ENCODE results near the gene PHC2. TPM values are rescaled to one million over a fixed set of nuclear protein-coding genes. Genes with fewer than 3 reads are reported as not detected.

PHC2 gene
- total RNA-seq: 144 and 162 TPM in 2 replicates

- no peak for DNase-seq (ENCODE audit: extremely low read depth, low read depth, low spot score)
Observed at GRCh38 chr1:33430692-33431593, at the start of gene PHC2. Gene PHC2 (minus strand): TSS chr1:33431095. CDS start chr1:33375539, 55,556 bp downstream.

DNA sequence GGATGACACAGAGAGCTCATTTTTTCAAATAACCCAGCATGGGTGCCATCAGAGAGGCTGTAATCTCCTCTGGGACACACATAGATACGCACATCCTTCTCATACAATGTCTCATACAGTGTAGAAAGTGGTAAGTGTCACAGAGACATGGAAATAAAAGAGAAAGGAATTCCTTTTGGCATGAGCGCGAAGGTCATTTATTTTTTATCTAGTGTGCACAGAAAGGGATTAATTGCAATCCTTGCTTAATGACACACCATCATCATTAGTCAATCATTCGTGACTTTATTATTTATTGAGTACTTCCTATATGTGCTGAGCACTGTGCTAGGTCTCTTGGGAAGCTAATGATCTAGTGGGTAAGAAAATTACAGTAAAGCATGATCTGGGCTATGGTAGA, 46.6 kb upstream of the PHC2 start:
- DNase-seq (ENCODE audit: extremely low read depth, low read depth, low spot score): no peak

DNA sequence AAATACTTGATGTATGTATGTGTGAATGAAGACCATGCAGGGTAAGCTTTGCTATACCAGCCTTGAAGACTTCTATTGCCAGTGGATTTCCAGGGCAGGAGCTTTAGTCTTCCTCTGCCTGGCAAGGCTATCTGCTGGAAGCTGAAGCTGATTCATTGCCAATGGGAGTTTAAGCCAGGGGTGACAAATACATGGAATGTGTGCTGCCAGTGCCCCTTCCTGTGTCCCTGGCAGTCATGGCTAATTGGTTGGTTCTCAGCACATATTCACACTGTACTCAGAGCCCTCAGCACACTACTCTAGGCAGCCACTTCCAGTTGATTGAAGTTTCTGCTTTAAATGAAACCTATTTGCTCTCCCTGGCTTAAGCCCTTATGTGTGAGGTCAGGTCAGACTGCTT, 43.0 kb upstream of the PHC2 start:
- no peak for DNase-seq (ENCODE audit: extremely low read depth, low read depth, low spot score)

DNA sequence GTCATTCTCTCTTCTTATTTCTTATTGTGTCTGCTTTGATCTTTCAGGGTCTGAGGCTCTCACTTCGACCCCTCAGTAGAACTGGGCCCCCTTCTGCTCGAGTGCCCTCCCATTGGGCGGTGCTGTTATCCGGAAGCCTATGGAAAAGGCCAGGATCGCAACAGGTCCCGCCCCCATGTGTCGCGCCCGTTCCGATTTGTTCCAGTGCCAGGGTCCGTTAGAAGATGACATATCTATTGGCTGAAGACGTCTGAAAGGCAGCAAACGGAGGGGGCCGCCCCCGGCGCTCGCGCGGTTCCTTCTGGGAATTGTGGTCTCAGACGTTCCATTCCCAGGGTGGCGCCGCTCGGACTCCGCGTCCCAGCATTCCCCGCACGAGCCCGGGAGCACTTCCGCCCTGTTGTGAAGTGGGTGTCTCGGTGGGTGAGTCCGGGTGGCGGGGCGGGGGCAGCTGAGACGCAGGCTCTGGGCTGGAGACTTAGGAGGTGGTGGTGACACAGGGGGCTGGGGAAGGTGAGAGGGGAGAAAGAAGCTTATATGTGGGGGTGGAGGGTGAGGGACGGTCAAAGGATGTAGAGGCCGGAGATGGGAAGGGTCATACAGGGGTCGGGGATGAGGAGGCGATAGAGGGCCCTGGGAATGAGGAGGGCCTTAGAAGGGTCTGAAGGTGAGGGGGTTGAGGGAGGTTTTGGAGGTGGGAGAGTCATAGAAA, 41.5 kb upstream of the PHC2 start, which contains the start of gene ZSCAN20:
Gene ZSCAN20, plus strand, starts transcription at position 377 of the 712 bp plus-strand sequence. CDS start 6,644 bp downstream, outside the sequence.
- DNase-seq (ENCODE audit: extremely low read depth, low read depth, low spot score): peak; percentile 80

DNA sequence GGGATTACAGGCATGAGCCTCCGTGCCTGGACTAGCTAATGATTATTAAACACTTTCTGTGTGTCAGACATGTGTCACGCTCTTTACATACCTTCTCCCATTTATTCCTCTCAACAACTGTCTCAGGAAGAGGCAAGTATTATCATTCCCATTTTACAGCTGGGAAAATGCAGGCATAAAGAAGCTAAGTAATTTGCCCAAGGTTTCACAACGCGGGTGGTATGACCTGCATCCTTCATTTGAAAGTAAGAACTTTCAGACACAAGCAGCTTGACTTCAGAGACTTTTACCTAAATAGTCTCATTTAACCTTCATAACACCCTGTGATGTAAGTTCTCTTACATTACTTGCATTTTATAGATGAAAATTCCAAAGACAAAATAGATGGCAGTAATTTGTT, 40.5 kb upstream of the PHC2 start:
- no peak for DNase-seq (ENCODE audit: extremely low read depth, low read depth, low spot score)

GRCh38 chr1:33470495-33471012, 39.7 kb upstream of the PHC2 start:
- peak; percentile 44 for DNase-seq (ENCODE audit: extremely low read depth, low read depth, low spot score)

- no peak for DNase-seq (ENCODE audit: extremely low read depth, low read depth, low spot score)
Observed at GRCh38 chr1:33469691-33470090, 38.8 kb upstream of the PHC2 start.

DNA sequence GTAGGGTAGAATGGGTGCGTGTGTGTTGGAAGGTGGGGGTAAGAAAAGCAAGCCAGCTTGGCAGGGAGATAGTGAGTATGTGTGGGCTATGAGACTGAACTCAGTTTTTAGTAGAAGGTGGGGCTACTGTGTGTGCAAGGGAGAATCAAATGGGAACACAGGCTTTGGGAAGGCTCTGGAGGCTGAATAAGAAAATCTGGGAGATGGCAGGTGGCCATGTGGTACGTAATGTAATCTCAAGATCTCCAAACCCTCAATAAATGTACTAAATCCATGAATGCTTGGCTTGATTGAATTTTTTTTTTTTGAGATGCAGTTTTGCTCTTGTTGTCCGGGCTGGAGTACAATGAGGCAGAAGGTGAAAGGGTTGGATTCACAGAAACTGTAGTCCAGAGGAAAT, 38.1 kb upstream of the PHC2 start:
- DNase-seq (ENCODE audit: extremely low read depth, low read depth, low spot score): no peak

GRCh38 chr1:33468531-33468930, 37.6 kb upstream of the PHC2 start:
- DNase-seq (ENCODE audit: extremely low read depth, low read depth, low spot score): no peak

DNA sequence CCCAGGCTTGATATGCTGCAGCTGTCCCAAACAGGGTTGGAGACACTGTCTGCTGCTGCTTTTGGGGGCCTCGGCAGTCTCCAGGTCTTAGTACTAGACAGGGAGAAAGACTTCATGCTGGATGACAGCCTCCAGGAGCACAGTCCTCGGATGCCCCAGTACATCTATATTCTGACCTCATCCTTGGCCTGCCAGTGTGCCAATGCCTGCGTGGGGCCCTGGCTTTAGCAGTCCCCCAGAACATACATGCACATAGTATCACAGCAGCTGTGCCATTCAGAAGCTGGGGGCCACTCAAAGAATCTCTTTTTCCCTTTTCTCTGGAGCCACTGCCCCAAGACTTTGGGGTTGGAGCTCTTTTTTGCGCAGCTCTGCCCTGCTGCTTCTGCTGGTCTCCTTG, 37.1 kb upstream of the PHC2 start:
- DNase-seq (ENCODE audit: extremely low read depth, low read depth, low spot score): no peak

DNA sequence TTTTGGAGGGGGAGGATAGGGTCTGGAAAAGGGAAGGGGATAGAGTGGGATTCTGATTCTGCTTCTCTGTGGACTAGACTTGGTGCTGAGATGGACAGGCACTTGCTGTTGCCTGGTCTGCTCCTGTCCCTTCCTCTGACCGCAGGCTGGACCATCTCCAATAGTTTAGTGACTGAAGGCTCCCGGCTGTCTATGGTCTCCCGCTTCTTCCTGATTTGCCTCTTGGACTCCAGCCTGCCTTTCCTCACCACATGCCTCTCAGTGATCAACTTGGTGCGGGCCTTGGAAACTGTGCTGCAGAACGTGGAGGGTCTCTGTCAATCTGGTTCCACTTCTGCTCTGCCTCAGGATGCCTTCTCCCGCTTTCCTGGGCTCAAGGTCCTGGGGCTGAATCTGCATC, 35.3 kb upstream of the PHC2 start:
- no peak for DNase-seq (ENCODE audit: extremely low read depth, low read depth, low spot score)

DNA sequence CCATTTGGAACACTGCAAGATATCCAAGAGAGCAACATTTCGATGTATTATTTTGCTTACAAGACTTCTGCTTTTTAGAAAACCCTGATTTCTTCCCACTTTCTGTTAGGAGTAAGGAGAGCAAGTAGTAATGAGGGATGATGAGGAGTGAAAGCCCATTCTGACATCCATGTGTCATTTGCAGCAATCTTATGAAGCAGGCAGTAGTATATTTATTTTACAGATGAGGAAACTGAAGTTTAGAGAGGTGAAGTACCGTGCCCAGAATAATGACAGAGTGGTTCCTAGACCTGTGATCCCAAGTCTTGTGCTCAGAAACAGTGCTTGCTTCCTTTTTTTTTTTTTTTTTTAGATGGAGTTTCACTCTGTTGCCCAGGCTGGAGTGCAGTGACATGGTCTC, 34.4 kb upstream of the PHC2 start:
- no peak for DNase-seq (ENCODE audit: extremely low read depth, low read depth, low spot score)

GRCh38 chr1:33464552-33464951, 33.7 kb upstream of the PHC2 start:
- DNase-seq (ENCODE audit: extremely low read depth, low read depth, low spot score): no peak

GRCh38 chr1:33462405-33463164, 31.7 kb upstream of the PHC2 start:
- DNase-seq (ENCODE audit: extremely low read depth, low read depth, low spot score): no peak

DNA sequence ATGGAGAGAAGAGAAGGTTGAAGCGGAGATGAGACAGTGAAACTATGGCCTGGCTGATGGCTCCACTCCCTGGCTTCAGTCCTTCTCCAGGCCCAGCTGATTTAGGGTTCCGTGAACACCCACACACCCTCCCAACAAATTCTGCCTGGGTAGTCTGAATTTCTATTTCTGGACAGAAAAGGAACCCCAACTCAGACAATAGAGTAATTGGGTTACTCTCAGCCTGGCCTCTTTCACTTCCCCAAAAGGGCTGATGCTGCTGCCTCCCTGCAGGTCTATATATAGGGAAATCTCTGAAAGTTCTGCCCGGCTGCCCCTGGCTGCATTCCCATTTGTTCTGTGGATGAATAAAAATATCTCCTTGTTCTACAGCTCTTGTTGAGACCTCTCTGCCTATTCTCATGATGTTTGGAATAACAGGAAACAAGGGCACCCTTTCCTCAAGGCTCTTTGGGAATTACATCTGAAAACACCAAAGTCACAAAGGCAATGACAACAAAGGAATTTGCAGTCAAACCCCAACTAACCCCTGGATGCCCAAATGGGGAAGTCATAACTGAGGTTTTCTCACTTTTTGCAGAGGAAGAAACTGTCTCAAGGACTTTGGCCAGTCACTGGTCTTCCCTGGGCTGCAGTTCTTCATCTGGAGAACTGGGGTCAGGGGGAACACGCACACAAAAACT, 30.2 kb upstream of the PHC2 start:
- no peak for DNase-seq (ENCODE audit: extremely low read depth, low read depth, low spot score)

DNA sequence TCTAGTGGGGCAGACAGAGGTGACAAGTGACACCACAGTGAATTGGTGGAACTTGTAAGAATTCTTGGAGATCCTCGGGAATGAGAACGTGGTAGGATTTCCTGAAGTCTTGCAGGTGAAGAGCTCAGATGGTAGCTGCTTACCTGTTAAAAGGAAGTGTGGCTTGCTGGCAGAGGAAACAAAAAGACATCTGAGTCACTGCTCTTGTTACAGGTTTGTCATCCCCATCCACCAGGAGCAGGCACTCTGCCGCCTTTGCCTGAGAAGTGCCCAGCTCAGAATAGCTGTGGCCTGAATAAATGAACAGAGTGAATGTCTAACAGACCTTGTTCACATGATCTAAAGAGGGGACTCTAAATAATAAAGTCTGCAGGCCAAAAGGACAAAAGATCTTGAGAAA, 29.2 kb upstream of the PHC2 start:
- DNase-seq (ENCODE audit: extremely low read depth, low read depth, low spot score): no peak

DNA sequence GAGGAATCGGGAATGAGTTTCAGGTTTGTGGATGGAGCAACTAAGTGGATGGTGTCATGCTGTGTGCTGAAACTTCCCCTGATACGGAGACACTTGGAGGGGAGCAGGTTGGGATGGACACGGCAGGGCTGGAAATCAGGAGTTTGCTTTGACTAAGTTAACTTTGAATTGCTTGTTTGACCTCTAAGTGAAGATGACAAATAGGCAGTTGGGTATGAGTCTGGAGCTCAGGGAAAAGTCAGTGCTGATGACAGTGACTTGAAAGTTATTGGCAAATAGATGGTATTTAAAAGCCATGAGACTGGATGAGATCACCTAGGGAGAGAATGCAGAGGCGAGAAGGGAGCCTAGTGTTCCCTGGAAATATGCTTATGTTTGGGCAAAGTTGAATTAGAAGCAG, 28.8 kb upstream of the PHC2 start:
- no peak for DNase-seq (ENCODE audit: extremely low read depth, low read depth, low spot score)

- DNase-seq (ENCODE audit: extremely low read depth, low read depth, low spot score): no peak
Observed at GRCh38 chr1:33456502-33456886, 25.6 kb upstream of the PHC2 start.

GRCh38 chr1:33455539-33456501, 24.9 kb upstream of the PHC2 start:
- DNase-seq (ENCODE audit: extremely low read depth, low read depth, low spot score): no peak

Measured in glomerular endothelial cell (primary cell).